Liver (tissue), 3 donors: ENCODE measurements around the gene TMEM161A.
"Not testable (repeated sequence)": the region's sequence is repeated elsewhere in the genome, so short reads cannot be mapped to it uniquely, and the experiment has no call there.

ENCODE experiments used
- CTCF ChIP-seq: fragments of 150-350 bp; IDR thresholded peaks from 2 replicates; pipeline ENCODE4 v1.5.1; 2017; ENCODE audit warnings: improper control_type of control experiment, low read depth, low read length; ENCODE audit not compliant: missing input control
- GABPA ChIP-seq, 2 donors: IDR thresholded peaks in 1 of 2; conservative IDR thresholded peaks in 1 of 2; 2 replicates each; pipeline ENCODE4 v1.6.1; 2016; ENCODE audit warnings: antibody characterized with exemption in 2 of 2, mild to moderate bottlenecking in 1 of 2, moderate library complexity in 1 of 2
- RAD21 ChIP-seq, 2 donors: IDR thresholded peaks; 2 replicates each; pipeline ENCODE4 v1.6.1; 2016; ENCODE audit warnings: antibody characterized with exemption in 2 of 2, mild to moderate bottlenecking in 2 of 2
- SP1 ChIP-seq: IDR thresholded peaks from 2 replicates; pipeline ENCODE4 v1.6.1; 2018; ENCODE audit warnings: antibody characterized with exemption, mild to moderate bottlenecking
- donor health status: healthy.
- donor health status: healthy.

GRCh38 chr19:19135713-19136112, 2.6 kb downstream of the TMEM161A start:
- not testable (repeated sequence) for TF ChIP-seq CTCF; RAD21 (IDR thresholded peaks at IDR 0.05); GABPA (IDR thresholded peaks at IDR 0.05 in 1 of 2, conservative IDR thresholded peaks at IDR 0.05 in 1 of 2); SP1
